PC-9 (cell line): ENCODE data around the gene KIF21A. TPM values are rescaled to one million over a fixed set of nuclear protein-coding genes. Genes with fewer than 3 reads are reported as not detected.
"Not testable (repeated sequence)": the region's sequence is repeated elsewhere in the genome, so short reads cannot be mapped to it uniquely, and the experiment has no call there.

ENCODE experiments used
- BruUV-seq: library from RNA; stranded (reverse); fragments of 400-500 nt; replicated peaks from 2 replicates; lab custom pipeline; 2021; lab: Mats Ljungman, UMichigan
- CTCF ChIA-PET: fragments of 300-600 bp; sonication (Branson Sonifier 250); formaldehyde crosslinking; loops from one replicate; lab custom pipeline; 2022; ENCODE audit warnings: antibody characterized with exemption; lab: Charles Lee
- POLR2A ChIA-PET: fragments of 300-600 bp; sonication (Branson Sonifier 250); formaldehyde crosslinking; loops from one replicate; lab custom pipeline; 2022; ENCODE audit warnings: antibody characterized with exemption; ENCODE audit not compliant: unreplicated experiment; lab: Charles Lee
- DNase-seq, 2 experiments: peaks; one replicate each; pipeline versions ENCODE4 v3.0.0 to v3.0.0-alpha.2; 2015 to 2022; ENCODE audit warnings: mixed read lengths in 1 of 2
- H2AFZ ChIP-seq: fragments of 200-600 bp; sonication (generic); 2 replicates; pipeline ENCODE4 v1.8.1; 2017; ENCODE audit warnings: antibody characterized with exemption
- H3F3A ChIP-seq: fragments of 200-600 bp; sonication (generic); 2 replicates; pipeline ENCODE4 v1.8.1; 2017; ENCODE audit warnings: antibody characterized with exemption, mild to moderate bottlenecking, low read depth; ENCODE audit not compliant: insufficient read depth
- H3K27ac ChIP-seq: fragments of 200-600 bp; sonication (generic); 2 replicates; pipeline ENCODE4 v1.6.1; 2016; ENCODE audit warnings: mixed run types
- H3K27me3 ChIP-seq: fragments of 200-600 bp; sonication (generic); 2 replicates; pipeline ENCODE4 v1.6.1; 2016; ENCODE audit warnings: low read depth, mixed run types; ENCODE audit not compliant: insufficient read depth
- H3K36me3 ChIP-seq: fragments of 200-600 bp; sonication (generic); 2 replicates; pipeline ENCODE4 v1.6.1; 2016; ENCODE audit warnings: low read depth, mixed run types
- H3K4me1 ChIP-seq: fragments of 200-600 bp; sonication (generic); replicated peaks from 2 replicates; pipeline ENCODE4 v1.6.1; 2016; ENCODE audit warnings: mixed run types; ENCODE audit not compliant: insufficient read depth
- H3K4me2 ChIP-seq: fragments of 200-600 bp; sonication (generic); 2 replicates; pipeline ENCODE4 v1.6.1; 2017; ENCODE audit warnings: mixed run types
- H3K4me3 ChIP-seq: fragments of 200-600 bp; sonication (generic); 2 replicates; pipeline ENCODE4 v1.6.1; 2016; ENCODE audit warnings: mixed run types
- H3K79me2 ChIP-seq: fragments of 200-600 bp; sonication (generic); 2 replicates; pipeline ENCODE4 v1.6.1; 2017; ENCODE audit warnings: low read depth, mixed run types
- H3K9me2 ChIP-seq: fragments of 200-600 bp; sonication (generic); 2 replicates; pipeline ENCODE4 v1.8.1; 2017; ENCODE audit warnings: mild to moderate bottlenecking; ENCODE audit not compliant: insufficient read depth
- H3K9me3 ChIP-seq: fragments of 200-600 bp; sonication (generic); 2 replicates; pipeline ENCODE4 v1.8.1; 2016; ENCODE audit warnings: low read depth; ENCODE audit not compliant: insufficient read depth
- H4K20me1 ChIP-seq: fragments of 200-600 bp; sonication (generic); 2 replicates; pipeline ENCODE4 v1.8.1; 2017; ENCODE audit not compliant: insufficient read depth
- EZH2 ChIP-seq: fragments of 200-600 bp; sonication (generic); IDR thresholded peaks from 2 replicates; pipeline ENCODE4 v1.8.0; 2017; ENCODE audit warnings: antibody characterized with exemption, low read depth
- intact Hi-C: fragments of 100-400 bp; cut with micrococcal nuclease; formaldehyde crosslinking; loops from one replicate; pipeline ENCODE4 v1.10.0; 2022; ENCODE audit not compliant: unreplicated experiment
- total RNA-seq: library from RNA; stranded (reverse); gene quantifications from 2 replicates; pipeline ENCODE4 v1.2.3, GENCODE V29; 2021
- TF ChIP-seq, protein P1 (sequence below): fragments of 200-600 bp; sonication (generic); conservative IDR thresholded peaks from 2 replicates; pipeline ENCODE4 v1.6.1; 2017; ENCODE audit warnings: mixed run types, antibody characterized with exemption, mild to moderate bottlenecking, moderate library complexity

KIF21A gene
- total RNA-seq, 1 experiment from 2014 or later: 13.6 TPM

DNA sequence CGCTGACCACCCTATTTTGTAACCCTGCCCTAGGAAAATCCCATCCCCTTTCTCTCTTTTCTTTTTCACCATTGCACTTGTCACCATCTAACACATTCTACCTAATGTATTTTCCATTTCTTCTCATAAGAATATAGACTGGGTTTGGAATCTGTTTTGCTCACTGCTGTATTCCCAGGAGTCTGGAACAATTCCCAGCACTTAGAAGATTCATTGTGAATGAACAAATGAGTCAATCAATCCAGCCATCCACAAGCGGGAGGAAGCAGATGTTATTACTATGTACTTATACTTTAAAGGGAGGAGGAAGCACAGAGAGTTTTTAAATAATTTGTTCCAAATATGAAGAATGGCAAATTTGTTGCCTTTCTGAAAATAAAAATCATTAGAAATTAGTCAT is 142.1 kb downstream of the KIF21A start:
- no peaks in the 10 kb centered on the region for H3K9me2 ChIP-seq
- no peaks in the 10 kb centered on the region for H3K27me3 ChIP-seq
- intact Hi-C loops: no loop called here
- no peaks in the 10 kb centered on the region for H3K9me3 ChIP-seq
- ChIA-PET CTCF (no interaction called here), POLR2A (no interaction called here)
- no peaks in the 10 kb centered on the region for H3F3A ChIP-seq
- no peak for DNase-seq
- no TSS peak for BruUV-seq
- no peaks in the 10 kb centered on the region for H3K36me3 ChIP-seq
- H3K4me1 ChIP-seq: no peaks in the 10 kb centered on the region
- H3K79me2 ChIP-seq: no peaks in the 10 kb centered on the region
- no peak overlapping the region for H2AFZ ChIP-seq
- H4K20me1 ChIP-seq: no peaks in the 10 kb centered on the region
- no peak overlapping the region for H3K4me2 ChIP-seq
- no peak overlapping the region for H3K27ac ChIP-seq
- H3K4me3 ChIP-seq: no peak overlapping the region
- TF ChIP-seq EZH2: no peak

DNA sequence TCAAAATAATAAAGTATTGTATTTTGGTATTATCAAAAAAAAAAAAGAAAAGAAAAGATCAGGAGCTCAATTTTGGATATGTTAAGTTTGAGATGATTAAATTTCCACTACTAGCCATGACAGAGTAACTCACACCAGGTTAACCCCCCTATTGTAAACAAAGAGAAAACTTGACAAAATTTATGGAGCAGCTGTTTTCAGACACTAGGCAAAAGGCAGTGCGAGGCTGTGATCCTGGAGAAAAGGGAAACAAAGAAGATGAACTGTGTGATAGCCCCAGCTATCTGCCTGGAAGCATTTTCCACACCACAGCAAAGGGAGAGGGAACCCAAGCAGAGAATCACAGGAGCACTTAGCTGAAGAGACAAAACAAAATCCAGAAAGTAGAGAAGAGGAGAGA is 145.0 kb downstream of the KIF21A start:
- no peak for DNase-seq
- no peak overlapping the region for H2AFZ ChIP-seq
- H4K20me1 ChIP-seq: no peaks in the 10 kb centered on the region
- H3K4me1 ChIP-seq: no peaks in the 10 kb centered on the region
- no TSS peak for BruUV-seq
- H3K9me3 ChIP-seq: no peaks in the 10 kb centered on the region
- no peaks in the 10 kb centered on the region for H3K36me3 ChIP-seq
- POLR2A ChIA-PET: no interaction called here
- TF ChIP-seq, protein P1, sequence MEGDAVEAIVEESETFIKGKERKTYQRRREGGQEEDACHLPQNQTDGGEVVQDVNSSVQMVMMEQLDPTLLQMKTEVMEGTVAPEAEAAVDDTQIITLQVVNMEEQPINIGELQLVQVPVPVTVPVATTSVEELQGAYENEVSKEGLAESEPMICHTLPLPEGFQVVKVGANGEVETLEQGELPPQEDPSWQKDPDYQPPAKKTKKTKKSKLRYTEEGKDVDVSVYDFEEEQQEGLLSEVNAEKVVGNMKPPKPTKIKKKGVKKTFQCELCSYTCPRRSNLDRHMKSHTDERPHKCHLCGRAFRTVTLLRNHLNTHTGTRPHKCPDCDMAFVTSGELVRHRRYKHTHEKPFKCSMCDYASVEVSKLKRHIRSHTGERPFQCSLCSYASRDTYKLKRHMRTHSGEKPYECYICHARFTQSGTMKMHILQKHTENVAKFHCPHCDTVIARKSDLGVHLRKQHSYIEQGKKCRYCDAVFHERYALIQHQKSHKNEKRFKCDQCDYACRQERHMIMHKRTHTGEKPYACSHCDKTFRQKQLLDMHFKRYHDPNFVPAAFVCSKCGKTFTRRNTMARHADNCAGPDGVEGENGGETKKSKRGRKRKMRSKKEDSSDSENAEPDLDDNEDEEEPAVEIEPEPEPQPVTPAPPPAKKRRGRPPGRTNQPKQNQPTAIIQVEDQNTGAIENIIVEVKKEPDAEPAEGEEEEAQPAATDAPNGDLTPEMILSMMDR: no peak
- TF ChIP-seq EZH2: no peak
- no peaks in the 10 kb centered on the region for H3F3A ChIP-seq
- CTCF ChIA-PET: no interaction called here
- H3K27me3 ChIP-seq: no peaks in the 10 kb centered on the region
- no peak overlapping the region for H3K4me3 ChIP-seq
- H3K27ac ChIP-seq: no peak overlapping the region
- intact Hi-C loops: no loop called here
- H3K79me2 ChIP-seq: no peaks in the 10 kb centered on the region
- H3K9me2 ChIP-seq: no peaks in the 10 kb centered on the region
- H3K4me2 ChIP-seq: no peak overlapping the region

DNA sequence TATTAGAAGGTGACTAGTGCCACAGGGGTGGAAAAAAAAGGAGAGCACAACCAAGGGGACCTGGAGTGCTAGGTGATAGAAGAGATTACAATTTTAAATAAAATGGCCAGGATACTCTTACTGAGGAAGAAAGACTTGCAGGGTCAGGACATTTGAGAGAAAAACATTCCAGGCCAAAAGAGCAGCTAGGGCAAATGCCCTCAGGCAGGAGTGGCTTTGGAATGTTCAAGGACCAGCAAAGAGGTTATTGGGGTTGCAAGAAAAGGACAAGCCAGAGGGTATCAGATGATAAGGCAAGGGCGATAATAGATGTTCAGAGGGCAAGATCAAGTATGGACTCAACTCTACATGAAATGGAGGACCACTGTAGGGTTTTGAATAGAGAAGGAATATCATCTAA is 146.4 kb downstream of the KIF21A start:
- H4K20me1 ChIP-seq: no peaks in the 10 kb centered on the region
- no peaks in the 10 kb centered on the region for H3K36me3 ChIP-seq
- POLR2A ChIA-PET: no interaction called here
- no peak for DNase-seq
- intact Hi-C loops: no loop called here
- H3K4me2 ChIP-seq: no peak overlapping the region
- CTCF ChIA-PET: no interaction called here
- no peaks in the 10 kb centered on the region for H3K4me1 ChIP-seq
- H3F3A ChIP-seq: no peaks in the 10 kb centered on the region
- H3K27me3 ChIP-seq: no peaks in the 10 kb centered on the region
- H3K79me2 ChIP-seq: no peaks in the 10 kb centered on the region
- H3K9me2 ChIP-seq: no peaks in the 10 kb centered on the region
- no peak overlapping the region for H2AFZ ChIP-seq
- no TSS peak for BruUV-seq
- TF ChIP-seq, protein P1: no peak
- TF ChIP-seq EZH2: no peak
- no peaks in the 10 kb centered on the region for H3K9me3 ChIP-seq
- no peak overlapping the region for H3K4me3 ChIP-seq
- H3K27ac ChIP-seq: no peak overlapping the region

DNA sequence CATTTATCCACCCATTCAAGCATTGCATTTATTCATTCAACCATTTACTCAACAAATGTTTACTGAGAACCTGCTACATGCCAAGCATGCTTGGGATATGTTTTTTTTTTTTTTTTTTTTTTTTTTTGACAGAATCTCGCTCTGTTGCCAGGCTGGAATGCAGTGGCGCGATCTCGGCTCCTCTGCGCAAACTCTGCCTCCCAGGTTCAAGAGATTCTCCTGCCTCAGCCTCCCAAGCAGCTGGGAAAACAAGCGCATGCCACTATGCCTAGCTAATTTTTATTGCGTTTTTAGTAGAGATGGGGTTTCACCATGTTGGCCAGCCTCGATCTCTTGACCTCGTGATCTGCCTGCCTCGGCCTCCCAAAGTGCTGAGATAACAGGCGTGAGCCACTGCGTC is 147.3 kb downstream of the KIF21A start:
- H3K27ac ChIP-seq, H3K27me3 ChIP-seq, BruUV-seq, H3K36me3 ChIP-seq, H2AFZ ChIP-seq, H3K79me2 ChIP-seq, DNase-seq, H3K4me2 ChIP-seq, H4K20me1 ChIP-seq, H3K9me2 ChIP-seq, H3F3A ChIP-seq, POLR2A ChIA-PET, H3K9me3 ChIP-seq, H3K4me3 ChIP-seq, CTCF ChIA-PET, H3K4me1 ChIP-seq, intact Hi-C loops: not testable (repeated sequence)
